GM12875 (cell line): ENCODE results near the gene CPB2.

ENCODE experiments used
- H3K4me3 ChIP-seq: one replicate; pipeline ENCODE4 v1.5.1; 2011; ENCODE audit warnings: low read depth, low read length, control low read depth
- CTCF ChIP-seq: IDR thresholded peaks from 2 replicates; pipeline ENCODE4 v1.5.1; 2011; ENCODE audit warnings: low read depth, mild to moderate bottlenecking, control low read depth, inconsistent platforms, low read length, moderate library complexity, borderline replicate concordance; ENCODE audit not compliant: insufficient read depth

Gene CPB2

GRCh38 chr13:46038296-46038695 is 66.5 kb downstream of the CPB2 start:
- no peak overlapping the region for H3K4me3 ChIP-seq
- no peak for TF ChIP-seq CTCF

GRCh38 chr13:46035066-46035465 is 69.8 kb downstream of the CPB2 start:
- TF ChIP-seq CTCF, result no peak
- no peak overlapping the region for H3K4me3 ChIP-seq

GRCh38 chr13:46032341-46032740 is 72.5 kb downstream of the CPB2 start:
- no peak for TF ChIP-seq CTCF
- no peak overlapping the region for H3K4me3 ChIP-seq

GRCh38 chr13:46031581-46032263 is 73.1 kb downstream of the CPB2 start:
- H3K4me3 ChIP-seq, result no peak overlapping the region
- no peak for TF ChIP-seq CTCF

GRCh38 chr13:46025157-46025556 is 79.7 kb downstream of the CPB2 start:
- H3K4me3 ChIP-seq, result no peak overlapping the region

GRCh38 chr13:46022481-46022880 is 82.4 kb downstream of the CPB2 start:
- no peak overlapping the region for H3K4me3 ChIP-seq
- TF ChIP-seq CTCF, result no peak

More at GRCh38 chr13:46025157-46025556, 79.7 kb downstream of the CPB2 start:
- TF ChIP-seq CTCF, result no peak

- no peak for TF ChIP-seq CTCF
- no peak overlapping the region for H3K4me3 ChIP-seq
Observed at GRCh38 chr13:46016216-46016615, 88.6 kb downstream of the CPB2 start.
